DMS53 treated with DMSO at 0.1 percent for 48 hours (cell line): ENCODE results near the gene SUSD2.

ENCODE experiments used
- DNase-seq: peaks from one replicate; lab custom pipeline; 2025; ENCODE audit not compliant: unreplicated experiment; lab: John Stamatoyannopoulos, UW

SUSD2 gene

GRCh38 chr22:24153353-24153752, 27.9 kb upstream of the SUSD2 start:
- no peak for DNase-seq

DNA sequence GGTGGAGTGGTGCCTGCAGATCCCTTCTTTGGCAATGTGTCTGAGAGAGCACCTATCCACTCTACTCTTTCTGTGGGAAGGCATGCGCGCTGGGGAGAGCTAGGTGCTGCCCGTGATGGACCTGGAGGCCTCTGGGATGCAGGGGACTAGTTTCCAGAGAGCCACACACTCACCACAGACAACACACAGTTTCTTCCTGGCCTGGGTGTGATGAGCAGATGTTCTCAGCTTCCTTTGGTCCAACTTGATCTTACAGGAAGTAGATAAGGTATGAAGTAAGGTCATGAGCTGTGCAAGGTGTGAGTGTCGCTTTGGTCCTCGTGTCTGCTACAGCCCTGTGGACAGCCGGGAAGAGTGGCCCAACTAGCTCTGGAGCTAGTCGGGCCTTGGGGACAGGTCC, 27.3 kb upstream of the SUSD2 start:
- DNase-seq, result no peak

DNA sequence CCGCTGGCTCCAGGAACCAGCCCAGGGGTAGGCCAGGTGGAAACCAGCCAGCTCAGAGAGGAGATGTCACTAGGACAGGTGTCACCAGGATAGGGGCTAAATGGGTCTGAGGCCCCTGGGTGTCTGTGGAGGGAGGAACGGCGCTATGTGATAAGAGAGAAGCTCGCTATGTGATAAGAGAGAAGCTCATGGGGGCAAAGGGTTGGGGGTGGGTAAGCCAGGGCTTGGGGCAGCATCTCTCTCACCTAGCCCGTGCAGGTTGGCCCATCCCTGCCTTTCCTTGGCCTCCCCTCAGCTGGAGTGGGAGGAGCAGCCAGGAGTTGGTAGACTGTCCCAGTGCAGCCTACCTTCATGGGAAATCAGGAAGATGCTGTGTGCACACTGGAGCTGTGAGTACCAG, 26.5 kb upstream of the SUSD2 start:
- DNase-seq, result no peak

GRCh38 chr22:24155627-24156140, 25.6 kb upstream of the SUSD2 start:
- DNase-seq, result no peak

GRCh38 chr22:24156141-24156912, 25.0 kb upstream of the SUSD2 start:
- DNase-seq, result no peak

DNA sequence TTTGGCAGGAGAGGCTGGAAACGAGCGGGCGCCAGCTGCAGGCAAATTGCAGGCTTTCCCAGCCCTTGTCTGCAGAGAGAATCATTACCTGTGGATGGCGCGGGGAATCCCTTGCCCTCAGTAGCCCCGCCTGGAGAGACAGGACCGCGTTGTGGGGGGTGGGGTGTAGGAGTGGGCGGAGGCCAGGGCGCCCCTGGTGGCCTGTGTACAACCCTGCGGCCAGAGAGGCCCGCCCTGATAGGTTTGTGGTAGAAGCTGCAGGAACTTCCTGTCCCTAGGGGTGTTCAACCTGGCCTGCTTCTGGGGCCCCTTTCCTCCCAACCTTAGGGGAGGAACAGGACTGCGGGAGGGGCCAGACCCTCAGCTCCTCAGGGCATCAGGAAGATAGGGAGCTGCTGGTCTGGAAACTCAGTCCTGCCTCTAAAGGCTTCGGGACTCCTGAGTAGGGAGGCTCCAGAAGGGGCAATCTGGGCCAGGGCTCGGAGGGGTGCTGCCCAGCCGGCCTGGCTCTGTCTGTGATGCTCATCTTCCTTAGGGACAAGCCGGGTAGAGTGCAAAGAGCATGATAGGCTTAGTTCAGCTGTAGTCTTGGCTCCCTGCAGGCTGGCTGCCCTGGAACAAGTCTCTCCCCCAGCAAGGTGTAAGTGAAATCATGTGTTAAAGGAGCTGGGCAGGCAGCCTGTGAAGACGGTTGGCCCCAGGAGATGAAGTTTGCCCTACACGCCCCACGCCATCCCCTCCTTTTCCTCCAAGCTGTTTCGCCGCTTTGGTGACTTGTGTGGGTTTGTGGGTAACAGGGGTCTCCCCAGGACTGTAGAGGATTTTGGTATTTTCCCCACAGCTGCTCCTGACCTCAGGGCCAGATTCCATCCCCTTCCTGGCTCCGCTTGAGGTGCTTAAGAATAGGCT, 24.1 kb upstream of the SUSD2 start:
- peak; percentile 37 for DNase-seq

DNA sequence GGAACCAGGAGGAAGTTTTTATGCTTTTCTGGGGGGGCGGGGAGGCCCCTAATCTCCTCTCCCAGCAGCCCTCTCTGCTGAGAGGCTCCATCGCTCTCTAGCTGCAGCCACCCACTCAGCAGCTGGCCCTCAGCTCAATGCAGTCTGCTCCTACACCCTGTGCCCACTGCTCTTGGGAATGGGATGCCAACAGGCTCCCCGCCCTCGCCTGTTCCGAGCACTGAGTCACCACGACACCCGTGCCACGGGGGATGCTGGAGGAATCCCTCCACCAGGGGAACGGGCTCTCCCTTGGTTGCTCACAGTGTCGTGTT, 23.5 kb upstream of the SUSD2 start:
- no peak for DNase-seq

DNA sequence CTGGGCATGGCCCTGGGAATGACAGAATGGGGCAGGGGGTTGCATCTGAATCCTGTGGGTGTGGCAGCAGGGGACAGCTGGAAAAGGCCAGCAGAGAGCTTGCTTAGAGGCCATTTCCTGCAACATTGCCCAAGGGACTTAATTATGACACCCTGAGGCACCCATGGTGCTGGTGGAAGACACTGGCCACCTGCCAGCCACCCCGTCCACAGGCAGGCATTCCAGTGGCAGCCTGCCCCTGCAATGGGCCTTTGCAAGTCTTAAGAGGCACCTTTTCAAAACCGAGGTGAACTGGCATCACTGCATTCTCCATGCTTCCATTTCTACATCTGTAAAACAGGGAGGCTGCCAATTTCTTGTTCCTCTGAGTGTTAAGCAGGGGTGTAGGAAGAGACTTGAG, 21.6 kb upstream of the SUSD2 start:
- no peak for DNase-seq

GRCh38 chr22:24160546-24160945, 20.7 kb upstream of the SUSD2 start:
- no peak for DNase-seq

- no peak for DNase-seq
Measured at GRCh38 chr22:24161485-24161884, 19.8 kb upstream of the SUSD2 start.

DNA sequence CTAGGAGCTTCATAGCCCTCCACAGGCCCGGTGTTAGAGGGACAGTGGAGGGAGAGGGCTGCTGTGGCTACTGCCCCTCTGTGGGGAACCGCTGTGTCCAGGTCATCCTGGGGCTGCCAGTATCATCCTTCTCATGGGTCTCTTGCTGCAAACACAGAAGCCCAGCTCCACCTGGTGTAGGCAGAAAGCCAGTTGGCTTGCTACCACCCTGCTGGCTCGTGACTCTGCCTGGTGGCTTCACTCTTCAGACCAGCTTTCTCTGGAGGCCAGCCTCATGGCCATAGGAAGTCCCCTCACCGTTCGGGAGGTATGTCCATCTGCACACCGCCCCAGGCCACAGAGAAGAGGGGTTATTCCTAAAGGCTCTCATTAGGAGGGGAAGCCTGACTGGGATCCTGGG, 19.4 kb upstream of the SUSD2 start:
- DNase-seq, result no peak

DNA sequence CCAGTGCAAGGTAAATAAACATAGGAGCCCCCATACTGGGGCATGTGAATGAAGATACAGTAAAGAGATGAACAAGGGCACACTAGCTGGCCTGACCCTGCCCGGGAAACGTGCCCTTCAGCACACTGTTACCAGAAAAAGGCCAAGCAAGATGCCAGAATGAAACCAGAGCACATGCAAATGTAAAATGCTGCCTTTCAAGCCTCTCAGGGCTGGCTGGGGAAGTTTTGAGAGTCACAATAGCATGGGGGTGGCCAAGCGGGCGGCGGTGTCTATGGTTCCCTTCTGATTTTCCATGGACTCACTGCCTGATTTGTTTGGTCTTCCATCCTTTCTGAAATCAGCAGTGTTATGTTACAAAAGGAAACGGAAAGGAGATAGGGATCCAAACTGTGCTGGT, 18.9 kb upstream of the SUSD2 start:
- DNase-seq, result no peak

GRCh38 chr22:24164243-24164642, 17.0 kb upstream of the SUSD2 start:
- DNase-seq, result no peak

- DNase-seq, result no peak
Measured at GRCh38 chr22:24164940-24165339, 16.3 kb upstream of the SUSD2 start.

- no peak for DNase-seq
Measured at GRCh38 chr22:24165673-24166072, 15.6 kb upstream of the SUSD2 start.

DNA sequence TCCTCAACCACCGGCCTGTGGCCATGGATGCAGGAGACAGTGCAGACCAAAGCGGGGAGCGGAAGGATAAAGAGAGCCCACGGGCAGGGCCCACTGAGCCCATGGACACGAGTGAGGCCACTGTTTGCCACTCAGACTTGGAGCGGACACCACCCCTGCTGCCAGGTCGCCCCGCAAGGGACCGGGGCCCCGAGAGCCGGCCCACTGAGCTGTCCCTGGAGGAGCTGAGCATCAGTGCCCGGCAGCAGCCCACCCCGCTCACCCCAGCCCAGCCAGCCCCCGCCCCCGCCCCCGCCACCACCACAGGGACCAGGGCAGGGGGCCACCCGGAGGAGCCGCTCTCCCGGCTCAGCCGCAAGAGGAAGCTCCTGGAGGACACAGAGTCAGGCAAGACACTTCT, 14.5 kb upstream of the SUSD2 start:
- DNase-seq, result no peak

- DNase-seq, result no peak
Measured at GRCh38 chr22:24169439-24170058, 11.7 kb upstream of the SUSD2 start.

- DNase-seq, result no peak
Measured at GRCh38 chr22:24170188-24170587, 11.1 kb upstream of the SUSD2 start.

DNA sequence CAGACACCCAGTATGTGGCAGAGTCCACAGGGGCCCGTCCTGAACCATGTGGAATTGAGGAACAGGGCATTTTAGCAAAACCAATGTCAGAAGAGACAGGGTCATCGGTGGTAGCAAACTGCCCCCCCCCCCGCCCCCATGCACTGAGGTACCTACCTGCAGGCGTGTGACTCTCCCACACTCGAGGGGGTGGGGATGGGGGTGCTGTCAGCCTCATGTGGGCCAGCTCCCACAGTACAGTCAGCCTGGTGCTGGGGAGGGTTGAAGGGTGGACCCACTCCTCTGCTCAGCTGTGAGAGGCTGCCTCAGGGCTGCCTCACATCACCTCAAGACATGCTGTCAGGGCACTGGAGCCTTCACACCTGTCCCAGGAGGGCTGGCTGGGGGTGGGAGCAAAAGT, 10.7 kb upstream of the SUSD2 start:
- no peak for DNase-seq

GRCh38 chr22:24171822-24172221, 9.5 kb upstream of the SUSD2 start:
- DNase-seq, result no peak

DNA sequence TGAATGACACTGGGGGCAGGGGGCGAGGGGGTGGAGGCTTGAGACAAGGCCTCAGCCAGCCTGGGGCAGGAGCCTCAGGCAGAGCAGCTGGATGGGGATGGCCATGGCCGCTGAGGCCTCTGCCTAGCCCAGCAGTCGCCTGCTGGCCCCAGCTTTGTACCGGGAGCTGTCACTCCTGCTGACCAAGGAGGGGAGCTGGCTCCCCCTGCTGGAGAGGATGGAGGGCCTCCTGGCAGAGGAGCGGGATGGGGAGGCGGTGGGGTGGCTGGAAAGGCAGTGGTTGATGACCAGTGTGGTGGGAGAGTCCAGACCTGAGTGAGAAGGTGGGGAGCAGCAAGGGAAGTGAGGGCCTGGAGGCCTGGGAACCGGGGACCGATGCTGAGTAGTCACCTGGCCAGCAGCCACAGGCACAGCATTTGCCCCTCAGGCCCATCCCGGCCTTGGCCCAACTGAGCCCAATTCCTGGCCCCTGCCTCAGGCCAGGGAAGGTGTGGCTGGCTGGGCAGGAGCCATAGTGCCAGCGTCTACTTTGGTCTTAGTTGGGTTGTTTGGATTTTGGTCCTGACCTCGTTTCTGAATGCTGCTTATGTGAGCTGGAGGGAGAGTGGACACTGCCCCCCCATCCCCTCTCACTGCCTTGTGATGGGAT, 6.0 kb upstream of the SUSD2 start:
- DNase-seq, result peak; percentile 6
